ENCODE measurements around the gene ARHGDIG. TPM values are rescaled to one million over a fixed set of nuclear protein-coding genes. Genes with fewer than 3 reads are reported as not detected.
A peak's percentile ranks its signal among the peaks of the same experiment; 100 is the strongest.

The ARHGDIG gene
- 13.8 TPM for total RNA-seq (ENCODE audit: unreplicated experiment)
- long read RNA-seq = 0 reads

GRCh38 chr16:280552-280951 lies at the start of gene ARHGDIG:
Gene ARHGDIG, plus strand, starts transcription at chr16:280591. Its CDS starts 90 bp downstream, at chr16:280681.
- Mint-ChIP-seq H3K27me3 (ENCODE audit: unreplicated experiment) (peaks cover 11% of the 10 kb centered on the region), H3K27ac (ENCODE audit: unreplicated experiment) (no peak within 1 kb of the TSS), H3K9me3 (ENCODE audit: unreplicated experiment) (peaks cover 4% of the 10 kb centered on the region), H3K36me3 (ENCODE audit: unreplicated experiment) (no peaks in the 10 kb centered on the region), H3K4me1 (ENCODE audit: low read depth, unreplicated experiment) (no peaks in the 10 kb centered on the region), H3K4me3 (ENCODE audit: unreplicated experiment) (peak within 1 kb of the TSS; percentile 55)
- no peak for TF ChIP-seq CTCF (IDR thresholded peaks at IDR 0.05; ENCODE audit: partially characterized antibody, unreplicated experiment)
- DNase-seq = peak; percentile 54

- no peaks in the 10 kb centered on the region for H3K36me3 Mint-ChIP-seq (ENCODE audit: unreplicated experiment)
- no peak overlapping the region for H3K4me3 Mint-ChIP-seq (ENCODE audit: unreplicated experiment)
- peaks cover 4% of the 10 kb centered on the region for H3K27me3 Mint-ChIP-seq (ENCODE audit: unreplicated experiment)
- peaks cover 13% of the 10 kb centered on the region for H3K4me1 Mint-ChIP-seq (ENCODE audit: low read depth, unreplicated experiment)
- TF ChIP-seq CTCF (IDR thresholded peaks at IDR 0.05; ENCODE audit: partially characterized antibody, unreplicated experiment) = no peak
- H3K9me3 Mint-ChIP-seq (ENCODE audit: unreplicated experiment) = peaks cover 10% of the 10 kb centered on the region
- DNase-seq = no peak
- no peak overlapping the region for H3K27ac Mint-ChIP-seq (ENCODE audit: unreplicated experiment)
Measured at GRCh38 chr16:230949-231348, 49.4 kb upstream of the ARHGDIG start.

- Mint-ChIP-seq H3K36me3 (ENCODE audit: unreplicated experiment) (no peaks in the 10 kb centered on the region), H3K4me3 (ENCODE audit: unreplicated experiment) (peak within 1 kb of the TSS; percentile 99), H3K4me1 (ENCODE audit: low read depth, unreplicated experiment) (peaks cover 1% of the 10 kb centered on the region)
Measured at GRCh38 chr16:234468-235305, 45.7 kb upstream of the ARHGDIG start, which contains the start of gene FAM234A. Gene FAM234A, plus strand, starts transcription at chr16:234821. Its CDS starts 19,593 bp downstream, at chr16:254414.

GRCh38 chr16:239948-240277 lies 40.5 kb upstream of the ARHGDIG start:
- no peaks in the 10 kb centered on the region for H3K36me3 Mint-ChIP-seq (ENCODE audit: unreplicated experiment)
- peaks cover 3% of the 10 kb centered on the region for H3K27me3 Mint-ChIP-seq (ENCODE audit: unreplicated experiment)
- peaks cover 7% of the 10 kb centered on the region for H3K4me1 Mint-ChIP-seq (ENCODE audit: low read depth, unreplicated experiment)
- peak overlapping the region; percentile 46 for H3K27ac Mint-ChIP-seq (ENCODE audit: unreplicated experiment)
- TF ChIP-seq CTCF (IDR thresholded peaks at IDR 0.05; ENCODE audit: partially characterized antibody, unreplicated experiment) = no peak
- H3K9me3 Mint-ChIP-seq (ENCODE audit: unreplicated experiment) = peaks cover 9% of the 10 kb centered on the region
- H3K4me3 Mint-ChIP-seq (ENCODE audit: unreplicated experiment) = peak overlapping the region; percentile 2
- DNase-seq = no peak

More at GRCh38 chr16:234468-235305, 45.7 kb upstream of the ARHGDIG start, which contains the start of gene FAM234A:
- TF ChIP-seq CTCF (IDR thresholded peaks at IDR 0.05; ENCODE audit: partially characterized antibody, unreplicated experiment) = no peak
- H3K27me3 Mint-ChIP-seq (ENCODE audit: unreplicated experiment) = peaks cover 2% of the 10 kb centered on the region
- peaks cover 7% of the 10 kb centered on the region for H3K9me3 Mint-ChIP-seq (ENCODE audit: unreplicated experiment)
- peak within 1 kb of the TSS; percentile 95 for H3K27ac Mint-ChIP-seq (ENCODE audit: unreplicated experiment)
- peak; percentile 96 for DNase-seq

GRCh38 chr16:240559-240958 lies 39.8 kb upstream of the ARHGDIG start:
- H3K36me3 Mint-ChIP-seq (ENCODE audit: unreplicated experiment) = no peaks in the 10 kb centered on the region
- peaks cover 7% of the 10 kb centered on the region for H3K4me1 Mint-ChIP-seq (ENCODE audit: low read depth, unreplicated experiment)
- no peak for TF ChIP-seq CTCF (IDR thresholded peaks at IDR 0.05; ENCODE audit: partially characterized antibody, unreplicated experiment)
- DNase-seq = no peak
- no peak overlapping the region for H3K4me3 Mint-ChIP-seq (ENCODE audit: unreplicated experiment)
- H3K9me3 Mint-ChIP-seq (ENCODE audit: unreplicated experiment) = peaks cover 4% of the 10 kb centered on the region
- peaks cover 1% of the 10 kb centered on the region for H3K27me3 Mint-ChIP-seq (ENCODE audit: unreplicated experiment)
- peak overlapping the region; percentile 46 for H3K27ac Mint-ChIP-seq (ENCODE audit: unreplicated experiment)
